H1 (cell line): ENCODE results near the gene SLC27A1. TPM values are rescaled to one million over a fixed set of nuclear protein-coding genes. Genes with fewer than 3 reads are reported as not detected.

Experiments
- NRF1 ChIP-seq: IDR thresholded peaks from 2 replicates; pipeline ENCODE4 v1.6.1; 2011; ENCODE audit warnings: mild to moderate bottlenecking, low read depth, low read length, improper control_type of control experiment
- polyA plus RNA-seq, 7 experiments: library from polyadenylated mRNA; depleted of rRNA in 3 of 7; stranded (reverse) in 5 of 7; unstranded in 2 of 7; fragments of >200 nt in 5 of 7; fragments of 200-250 nt in 2 of 7; gene quantifications; 1 replicate in 5 of 7; 2 replicates in 1 of 7; 4 replicates in 1 of 7; pipeline versions ENCODE4 v1.2.1 to v1.2.3, GENCODE V29; 2011 to 2013; ENCODE audit warnings: missing spikeins in 2 of 7, mixed read lengths in 2 of 7
- total RNA-seq: library from RNA; stranded (reverse); fragmentation: NEBNext Ultra II Directional; extraction: Animal tissue kit (Norgen Biotek cat#: 25700); gene quantifications from 2 replicates; pipeline ENCODE4 v1.2.1, GENCODE V29; 2021

Gene SLC27A1
- total and polyA plus RNA-seq, 2 of the 8 experiments (the other 6 are each of a cell fraction or from before 2014, with no cell fraction given) = 7.5 to 9.1 TPM

DNA sequence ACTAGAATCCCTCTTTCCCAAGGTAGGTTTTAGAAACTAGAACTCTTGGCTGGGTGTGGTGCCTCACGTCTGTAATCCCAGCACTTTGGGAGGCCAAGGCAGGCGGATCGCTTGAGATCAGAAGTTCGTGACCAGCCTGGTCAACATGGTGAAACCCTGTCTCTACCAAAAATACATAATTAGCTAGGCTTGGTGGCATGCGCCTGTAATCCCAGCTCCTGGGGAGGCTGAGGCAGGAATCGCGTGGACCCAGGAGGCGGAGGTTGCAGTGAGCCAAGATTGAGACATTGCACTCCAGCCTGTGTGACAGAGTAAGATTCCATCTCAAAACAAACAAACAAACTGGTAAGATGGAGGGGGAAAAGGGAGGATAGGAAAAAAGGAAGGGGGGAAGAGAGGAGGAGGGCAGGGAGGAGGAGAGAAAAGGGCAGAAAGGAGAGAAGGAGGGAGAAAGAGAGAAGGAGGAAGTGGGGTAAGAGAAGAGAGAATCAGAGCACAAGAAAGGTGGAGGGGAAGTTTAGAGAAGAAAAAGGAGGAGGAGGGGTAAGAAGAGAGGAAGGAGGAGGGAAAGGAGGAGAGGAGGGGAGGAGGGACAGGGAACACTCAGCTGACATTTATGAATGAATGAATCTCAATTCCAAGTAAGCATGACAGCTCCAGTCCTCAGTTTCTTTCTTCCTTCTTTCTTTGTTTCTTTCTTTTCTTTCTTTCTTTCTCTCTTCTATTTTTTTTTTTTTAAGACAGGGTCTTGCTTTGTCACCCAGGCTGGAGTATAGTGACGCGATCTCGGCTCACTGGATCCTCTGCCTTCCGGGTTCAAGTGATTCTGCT, 2.6 kb upstream of the SLC27A1 start (continued):
- no peak for TF ChIP-seq NRF1
